ENCODE data around the gene BCO1. TPM values are rescaled to one million over a fixed set of nuclear protein-coding genes. Genes with fewer than 3 reads are reported as not detected.

Gene BCO1
- total RNA-seq, 1 experiment from 2014 or later = not detected

- Mint-ChIP-seq H3K27ac (ENCODE audit: low read depth, unreplicated experiment) (no peak overlapping the region), H3K4me1 (ENCODE audit: insufficient read depth, unreplicated experiment) (peaks cover 10% of the 10 kb centered on the region), H3K9me3 (ENCODE audit: unreplicated experiment) (peaks cover 2% of the 10 kb centered on the region), H3K36me3 (ENCODE audit: insufficient read depth, unreplicated experiment) (peaks cover 7% of the 10 kb centered on the region), H3K4me3 (ENCODE audit: unreplicated experiment) (no peak overlapping the region), H3K27me3 (ENCODE audit: insufficient read depth, unreplicated experiment) (no peaks in the 10 kb centered on the region)
- no peak for TF ChIP-seq CTCF (IDR thresholded peaks at IDR 0.05; ENCODE audit: unreplicated experiment)
- no peak for DNase-seq (ENCODE audit: unreplicated experiment)
- intact Hi-C loops (cut with micrococcal nuclease) = no loop called here
- CTCF ChIA-PET = interaction anchor here (0.6 to 1.7 kb wide), 5 partner anchors 9 to 541 kb away, joined by 3 to 4 read pairs (median 3); no protein-coding TSS in a partner anchor
- no TSS peak for BruUV-seq (replicated peaks)
- POLR2A ChIA-PET = interaction anchor here (0.7 to 2.4 kb wide), 2 partner anchors 16 to 1579 kb away, joined by 5 to 8 read pairs; no protein-coding TSS in a partner anchor
These were observed 97.2 kb downstream of the BCO1 start for GRCh38 chr16:81335669-81336068.

GRCh38 chr16:81337097-81337496, 98.6 kb downstream of the BCO1 start:
- POLR2A ChIA-PET = interaction anchor here (1.4 to 2.4 kb wide), 2 partner anchors 9 to 17 kb away, joined by 3 to 8 read pairs; no protein-coding TSS in a partner anchor
- H3K27me3 Mint-ChIP-seq (ENCODE audit: insufficient read depth, unreplicated experiment) = no peaks in the 10 kb centered on the region
- H3K36me3 Mint-ChIP-seq (ENCODE audit: insufficient read depth, unreplicated experiment) = peaks cover 7% of the 10 kb centered on the region
- no peak overlapping the region for H3K4me3 Mint-ChIP-seq (ENCODE audit: unreplicated experiment)
- H3K9me3 Mint-ChIP-seq (ENCODE audit: unreplicated experiment) = peaks cover 7% of the 10 kb centered on the region
- no TSS peak for BruUV-seq (replicated peaks)
- intact Hi-C loops (cut with micrococcal nuclease) = no loop called here
- DNase-seq (ENCODE audit: unreplicated experiment) = no peak
- H3K4me1 Mint-ChIP-seq (ENCODE audit: insufficient read depth, unreplicated experiment) = peaks cover 6% of the 10 kb centered on the region
- no peak overlapping the region for H3K27ac Mint-ChIP-seq (ENCODE audit: low read depth, unreplicated experiment)
- CTCF ChIA-PET = interaction anchor here (0.9 to 1.7 kb wide), 4 partner anchors 14 to 147 kb away, joined by 3 to 5 read pairs (median 4); no protein-coding TSS in a partner anchor
- TF ChIP-seq CTCF (IDR thresholded peaks at IDR 0.05; ENCODE audit: unreplicated experiment) = no peak

Other genes starting within 250 kb of the BCO1 start
- gene CMC2, start 231.8 kb upstream of the BCO1 start, total RNA-seq (2022) = 83.0 and 102 TPM in 2 replicates
- gene CENPN, start 231.5 kb upstream of the BCO1 start, total RNA-seq (2022) = 29.5 and 38.4 TPM in 2 replicates
- 33.8 and 39.1 TPM in 2 replicates for gene ATMIN, start 202.8 kb upstream of the BCO1 start, total RNA-seq (2022)
- 0.66 and 3.8 TPM in 2 replicates for gene C16orf46, start 161.5 kb upstream of the BCO1 start, total RNA-seq (2022)
- gene GCSH, start 142.3 kb upstream of the BCO1 start, total RNA-seq (2022) = 68.4 and 70.8 TPM in 2 replicates
- 12.4 and 17.2 TPM in 2 replicates for gene GAN, start 76.3 kb downstream of the BCO1 start, total RNA-seq (2022)
- gene CMIP, start 206.1 kb downstream of the BCO1 start, total RNA-seq (2022) = 44.3 and 53.6 TPM in 2 replicates